Activated naive CD4-positive, alpha-beta T cell treated with anti-CD3 and anti-CD28 coated beads, Interleukin-2, amount 50 U/mL, for 24 hours (primary cell): ENCODE measurements around the gene SORCS2.

Source experiments
- H3K27ac Mint-ChIP-seq: one replicate; pipeline ENCODE4 v1.8.0; 2021; ENCODE audit warnings: mild to moderate bottlenecking, mixed read lengths
- H3K27me3 Mint-ChIP-seq: one replicate; pipeline ENCODE4 v1.8.0; 2021; ENCODE audit warnings: mixed read lengths
- H3K36me3 Mint-ChIP-seq: one replicate; pipeline ENCODE4 v1.8.0; 2021; ENCODE audit warnings: mixed read lengths
- H3K4me1 Mint-ChIP-seq: one replicate; pipeline ENCODE4 v1.8.0; 2021; ENCODE audit warnings: mixed read lengths
- H3K4me3 Mint-ChIP-seq: one replicate; pipeline ENCODE4 v1.8.0; 2021; ENCODE audit warnings: mild to moderate bottlenecking, mixed read lengths
- H3K9me3 Mint-ChIP-seq: one replicate; pipeline ENCODE4 v1.8.0; 2021; ENCODE audit warnings: mixed read lengths

Gene SORCS2

DNA sequence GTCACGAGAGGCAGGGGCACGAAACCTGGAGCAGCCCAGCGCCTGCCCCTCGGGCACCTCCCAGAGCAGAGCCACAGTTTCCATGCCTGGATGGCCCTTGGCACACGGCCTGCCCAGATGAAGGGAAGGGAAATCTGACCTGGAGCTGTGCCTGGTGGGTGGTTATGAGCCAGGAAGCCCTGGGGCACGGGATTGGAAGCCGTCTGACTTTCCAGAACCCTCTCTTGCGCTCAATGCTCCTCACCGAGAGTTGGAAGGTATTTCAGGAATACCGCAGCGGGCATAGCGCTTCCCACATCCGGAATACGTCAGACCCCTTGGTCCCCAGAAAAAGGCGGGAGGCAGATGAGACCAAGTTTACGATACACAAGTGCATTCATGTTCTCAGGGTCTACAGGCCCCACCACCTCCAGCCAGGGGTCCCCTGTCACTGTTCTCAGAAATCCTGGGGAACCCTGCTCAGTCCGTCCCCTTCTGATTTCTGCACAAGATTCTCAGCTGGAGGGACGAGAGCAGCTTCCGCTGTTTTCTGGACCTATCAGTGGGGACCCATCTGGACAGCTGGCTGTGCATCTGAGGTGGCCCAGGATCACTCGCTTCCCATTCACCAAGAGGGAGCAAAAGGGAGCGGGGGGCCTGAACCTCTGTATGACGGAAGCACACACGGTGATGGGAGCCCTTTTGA is 574.5 kb downstream of the SORCS2 start:
- Mint-ChIP-seq H3K36me3 (peaks cover 1% of the 10 kb centered on the region), H3K9me3 (no peaks in the 10 kb centered on the region), H3K4me3 (no peak overlapping the region), H3K27me3 (no peaks in the 10 kb centered on the region), H3K27ac (no peak overlapping the region), H3K4me1 (peaks cover 27% of the 10 kb centered on the region)

DNA sequence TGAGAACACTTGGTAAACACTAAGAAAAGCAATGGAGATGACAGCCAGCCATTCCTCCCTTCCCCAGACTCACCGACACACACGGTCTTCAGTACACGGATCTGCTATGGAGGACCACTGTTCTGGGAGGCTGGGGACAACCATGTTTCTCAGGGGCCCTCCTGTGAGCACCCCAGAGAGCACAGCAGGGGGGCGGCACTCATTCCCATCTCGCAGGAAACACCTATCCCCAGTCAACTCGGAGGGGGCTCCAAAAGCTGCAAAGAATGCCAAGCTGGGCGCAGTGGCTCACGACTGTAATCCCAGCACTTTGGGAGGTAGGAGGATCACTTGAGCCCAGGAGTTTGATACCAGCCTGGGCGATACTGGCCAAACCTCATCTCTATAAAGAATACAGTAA is 575.2 kb downstream of the SORCS2 start:
- peaks cover 24% of the 10 kb centered on the region for H3K4me1 Mint-ChIP-seq
- H3K4me3 Mint-ChIP-seq: no peak overlapping the region
- no peaks in the 10 kb centered on the region for H3K27me3 Mint-ChIP-seq
- H3K27ac Mint-ChIP-seq: no peak overlapping the region
- peaks cover 2% of the 10 kb centered on the region for H3K36me3 Mint-ChIP-seq
- H3K9me3 Mint-ChIP-seq: no peaks in the 10 kb centered on the region

DNA sequence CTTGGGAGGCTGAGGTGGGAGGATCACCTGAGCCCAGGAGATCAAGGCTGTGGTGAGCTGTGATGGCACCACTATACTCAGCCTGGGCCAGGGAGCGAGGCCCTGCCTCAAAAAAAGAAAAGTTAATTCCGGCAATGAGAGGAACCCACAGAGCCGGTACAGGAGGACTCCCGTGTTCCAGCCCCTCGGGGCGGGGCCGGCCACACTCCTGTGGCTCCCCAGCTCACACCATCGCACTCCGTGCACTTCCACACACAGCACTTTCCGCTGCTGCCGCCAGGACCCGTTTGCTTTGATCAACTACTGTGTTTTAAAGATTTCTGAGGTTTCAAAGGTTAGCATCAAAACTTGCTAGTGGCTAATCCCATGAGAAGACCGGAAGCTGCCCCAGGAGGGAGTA is 575.6 kb downstream of the SORCS2 start:
- Mint-ChIP-seq H3K4me1 (peaks cover 26% of the 10 kb centered on the region), H3K27me3 (no peaks in the 10 kb centered on the region), H3K27ac (no peak overlapping the region), H3K36me3 (peaks cover 4% of the 10 kb centered on the region), H3K4me3 (no peak overlapping the region), H3K9me3 (no peaks in the 10 kb centered on the region)

DNA sequence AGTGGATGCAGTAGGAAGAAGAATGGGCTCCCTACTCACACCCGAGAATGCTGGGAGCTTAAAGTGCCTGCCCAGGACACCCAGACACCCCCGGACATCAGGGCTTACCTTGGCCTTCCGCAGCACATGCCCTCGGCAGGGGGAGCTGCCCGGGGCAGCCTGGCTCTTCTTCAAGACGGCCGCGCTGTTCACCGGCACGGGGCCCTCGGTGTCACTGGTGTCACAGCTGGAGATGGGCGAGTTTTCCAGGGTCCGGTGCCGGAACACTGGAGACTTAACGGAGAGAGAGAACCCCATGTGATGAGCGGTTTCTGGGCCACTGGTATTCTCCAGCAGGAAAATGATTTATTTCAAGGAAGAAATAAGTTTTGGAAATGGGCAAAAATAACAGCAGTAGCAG is 576.4 kb downstream of the SORCS2 start:
- H3K27ac Mint-ChIP-seq: no peak overlapping the region
- no peak overlapping the region for H3K4me3 Mint-ChIP-seq
- H3K9me3 Mint-ChIP-seq: no peaks in the 10 kb centered on the region
- peaks cover 7% of the 10 kb centered on the region for H3K36me3 Mint-ChIP-seq
- H3K4me1 Mint-ChIP-seq: peaks cover 29% of the 10 kb centered on the region
- H3K27me3 Mint-ChIP-seq: no peaks in the 10 kb centered on the region

DNA sequence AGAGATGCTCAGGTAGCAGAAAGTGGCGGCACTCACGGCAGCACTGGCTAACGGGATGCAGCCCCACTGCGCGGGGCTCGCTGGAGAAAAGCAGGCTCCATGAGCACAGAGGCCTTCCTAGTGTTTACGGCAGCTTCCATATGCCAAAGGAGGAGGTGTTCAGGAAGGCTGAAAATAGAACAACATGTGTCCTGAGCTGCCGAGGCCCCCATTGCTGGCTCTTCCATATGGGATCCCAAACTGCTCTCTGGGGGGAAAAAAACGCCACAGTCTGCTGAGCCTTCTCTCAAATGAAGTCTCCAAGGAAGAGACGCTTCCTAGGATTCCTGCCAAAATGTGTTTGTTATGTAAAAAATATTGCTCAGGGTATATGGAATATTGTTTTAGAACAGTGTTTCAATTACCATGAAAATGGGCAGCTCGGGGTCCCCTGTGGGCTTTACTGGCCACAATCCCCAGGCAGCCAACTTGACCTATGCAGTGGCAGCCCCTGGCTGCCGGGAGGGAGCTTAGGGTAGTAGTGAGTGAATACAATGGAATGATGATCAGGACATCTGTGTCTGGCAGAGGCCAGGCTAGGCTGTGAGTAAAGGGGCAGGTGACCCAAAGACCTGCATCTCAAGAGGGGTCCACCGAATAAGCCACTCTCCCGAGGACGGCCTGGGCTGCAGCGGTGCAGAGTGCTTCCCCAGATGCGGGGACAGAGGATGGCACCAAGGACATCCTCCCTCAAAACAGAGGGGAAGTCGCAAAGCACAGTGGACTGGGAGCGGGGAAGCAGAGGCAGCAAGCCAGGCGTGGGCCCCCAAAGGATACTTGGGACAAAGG is 577.3 kb downstream of the SORCS2 start:
- Mint-ChIP-seq H3K4me3 (no peak overlapping the region), H3K27ac (peak overlapping the region; percentile 30), H3K27me3 (no peaks in the 10 kb centered on the region), H3K9me3 (no peaks in the 10 kb centered on the region), H3K4me1 (peaks cover 29% of the 10 kb centered on the region), H3K36me3 (peaks cover 10% of the 10 kb centered on the region)

DNA sequence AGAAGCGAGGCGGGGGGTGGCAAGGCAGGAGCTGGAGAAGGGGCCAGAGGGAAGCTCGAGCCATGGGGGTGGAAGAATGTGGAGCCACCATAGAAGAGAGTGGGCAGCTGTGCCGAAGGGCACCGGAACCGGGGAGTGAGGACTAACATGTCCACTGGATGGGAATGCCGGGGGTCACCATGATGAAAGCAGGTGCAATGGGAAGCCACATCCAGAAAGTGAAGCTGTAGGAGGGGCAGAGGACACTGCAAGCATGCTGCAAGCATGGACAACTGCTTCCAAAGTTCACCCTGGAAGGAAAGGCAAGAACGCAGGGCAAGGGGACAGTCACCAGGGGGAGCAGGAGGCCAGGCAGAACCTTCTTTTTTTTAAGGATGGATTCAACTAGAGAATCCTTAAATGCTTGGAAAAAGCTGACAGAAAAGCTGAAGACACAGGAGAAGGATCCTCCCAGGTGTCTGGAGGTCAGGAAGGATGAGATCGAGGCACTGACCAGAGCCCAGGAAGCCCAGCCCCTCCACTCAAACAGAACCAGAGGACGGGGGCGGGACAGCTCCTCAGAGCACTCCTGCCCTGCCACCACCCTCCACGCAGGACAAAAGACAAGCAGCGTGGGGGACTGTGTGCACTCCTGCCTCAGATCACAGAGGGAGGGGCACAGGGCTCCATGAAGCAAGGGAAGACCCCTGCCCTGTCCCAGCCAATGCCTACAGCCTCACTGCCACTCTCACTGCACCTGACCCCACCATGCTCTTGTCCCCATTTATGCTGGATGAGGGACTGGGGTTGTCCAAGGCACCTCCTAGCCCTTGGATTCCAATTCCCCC is 578.1 kb downstream of the SORCS2 start:
- H3K9me3 Mint-ChIP-seq: no peaks in the 10 kb centered on the region
- peak overlapping the region; percentile 37 for H3K4me3 Mint-ChIP-seq
- peaks cover 11% of the 10 kb centered on the region for H3K36me3 Mint-ChIP-seq
- no peaks in the 10 kb centered on the region for H3K27me3 Mint-ChIP-seq
- peaks cover 29% of the 10 kb centered on the region for H3K4me1 Mint-ChIP-seq
- peak overlapping the region; percentile 0 for H3K27ac Mint-ChIP-seq

DNA sequence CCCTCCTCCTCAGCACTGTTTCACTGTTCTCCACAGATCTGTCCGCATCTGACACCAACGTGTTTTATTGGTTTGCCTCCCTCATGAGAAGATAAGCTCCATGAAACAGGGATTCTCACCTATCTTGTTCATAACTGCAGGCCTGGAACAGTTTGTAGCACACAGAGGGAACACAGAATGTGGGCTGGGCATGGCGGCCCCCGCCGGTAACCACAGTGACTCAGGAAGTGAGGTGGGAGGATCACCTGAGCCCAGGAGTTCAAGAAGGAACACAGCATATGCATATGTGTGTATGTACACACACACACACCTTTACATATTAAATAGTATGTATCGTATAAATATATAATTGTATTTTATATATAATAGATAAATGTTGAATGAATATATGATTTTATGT is 578.7 kb downstream of the SORCS2 start:
- Mint-ChIP-seq H3K36me3 (peaks cover 11% of the 10 kb centered on the region), H3K27me3 (no peaks in the 10 kb centered on the region), H3K9me3 (no peaks in the 10 kb centered on the region), H3K4me1 (peaks cover 29% of the 10 kb centered on the region), H3K27ac (peak overlapping the region; percentile 73), H3K4me3 (peak overlapping the region; percentile 37)

DNA sequence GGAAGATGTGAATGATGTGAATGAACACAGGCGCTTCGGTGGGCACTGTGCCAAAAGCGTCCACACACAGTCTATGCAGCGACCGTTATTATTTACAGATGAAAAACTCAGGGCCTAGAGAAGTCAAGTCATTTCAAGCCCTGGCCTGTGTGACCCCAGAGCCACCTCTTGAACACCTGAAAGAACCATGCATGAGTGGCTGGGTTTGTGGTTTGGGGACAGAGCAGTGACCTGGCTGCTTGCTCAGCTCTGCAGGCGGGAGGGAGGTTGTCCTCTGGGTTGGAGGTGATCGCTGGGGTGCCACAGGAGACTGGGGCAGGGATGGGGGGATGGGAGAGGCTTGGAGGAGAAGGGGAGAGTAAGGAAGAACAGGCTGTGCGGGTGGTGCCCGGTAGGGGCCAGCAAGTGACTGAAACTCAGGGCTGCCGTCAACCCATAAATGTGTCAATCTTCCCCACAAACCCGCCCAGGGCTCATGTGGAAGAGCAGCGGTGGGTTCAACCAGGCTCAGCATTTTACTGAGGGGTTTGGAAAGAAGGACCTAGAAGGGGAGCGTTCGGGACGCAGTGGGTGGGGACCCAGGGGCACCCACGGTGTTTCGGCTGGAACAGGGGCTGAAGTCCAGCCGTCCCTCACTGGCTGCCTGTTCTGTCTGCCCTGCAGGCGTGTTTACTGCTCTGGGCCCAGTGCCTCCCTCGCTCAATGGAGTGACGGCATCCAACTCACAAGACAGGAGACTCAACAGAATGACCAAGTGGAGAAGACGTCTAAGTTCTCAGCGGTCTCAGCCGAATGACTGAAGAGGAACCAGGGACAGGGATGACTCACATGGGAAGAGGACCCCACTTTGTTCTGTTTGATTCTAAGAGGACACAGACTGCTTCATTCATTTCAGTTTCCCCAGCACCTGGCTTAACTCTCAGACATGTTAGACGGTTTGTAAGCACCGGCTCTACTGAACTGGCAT is 579.5 kb downstream of the SORCS2 start:
- Mint-ChIP-seq H3K9me3 (no peaks in the 10 kb centered on the region), H3K36me3 (peaks cover 11% of the 10 kb centered on the region), H3K27ac (peak overlapping the region; percentile 43), H3K4me3 (no peak overlapping the region), H3K4me1 (peaks cover 33% of the 10 kb centered on the region), H3K27me3 (no peaks in the 10 kb centered on the region)

DNA sequence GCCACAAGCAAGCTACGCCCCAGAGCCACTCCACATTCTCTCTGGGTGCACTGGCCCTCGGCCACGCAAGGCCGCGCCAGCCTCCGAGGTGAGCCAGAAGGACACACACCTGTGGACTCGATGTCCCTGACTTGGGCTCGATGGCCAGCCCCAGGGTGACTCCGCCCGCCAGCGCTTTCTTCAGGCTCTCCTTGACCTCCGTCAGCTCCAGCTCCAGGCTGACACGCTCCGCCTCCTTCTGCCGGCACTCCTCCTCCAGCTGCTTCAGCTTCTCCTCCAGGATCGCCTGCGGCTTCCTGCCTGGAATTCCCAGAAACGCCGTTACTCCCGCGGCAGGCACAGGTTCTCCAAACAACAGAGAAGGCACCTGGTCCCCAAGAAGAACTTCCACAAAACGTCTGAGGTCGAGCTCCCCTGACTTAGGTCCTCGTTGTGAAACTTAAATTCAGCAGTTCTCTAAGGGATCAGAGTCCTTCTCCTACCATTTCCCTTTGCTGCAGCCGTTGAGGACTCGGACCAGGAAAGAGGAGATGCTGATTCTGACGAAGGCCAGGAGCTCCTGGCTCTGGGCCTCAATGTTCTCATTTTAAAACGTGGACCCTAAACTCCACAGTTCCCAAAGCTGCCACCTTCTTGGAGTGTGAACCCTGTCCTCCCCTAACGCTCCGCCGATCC is 580.5 kb downstream of the SORCS2 start:
- H3K27ac Mint-ChIP-seq: no peak overlapping the region
- no peak overlapping the region for H3K4me3 Mint-ChIP-seq
- H3K36me3 Mint-ChIP-seq: peaks cover 11% of the 10 kb centered on the region
- H3K4me1 Mint-ChIP-seq: peaks cover 33% of the 10 kb centered on the region
- H3K9me3 Mint-ChIP-seq: no peaks in the 10 kb centered on the region
- H3K27me3 Mint-ChIP-seq: no peaks in the 10 kb centered on the region

DNA sequence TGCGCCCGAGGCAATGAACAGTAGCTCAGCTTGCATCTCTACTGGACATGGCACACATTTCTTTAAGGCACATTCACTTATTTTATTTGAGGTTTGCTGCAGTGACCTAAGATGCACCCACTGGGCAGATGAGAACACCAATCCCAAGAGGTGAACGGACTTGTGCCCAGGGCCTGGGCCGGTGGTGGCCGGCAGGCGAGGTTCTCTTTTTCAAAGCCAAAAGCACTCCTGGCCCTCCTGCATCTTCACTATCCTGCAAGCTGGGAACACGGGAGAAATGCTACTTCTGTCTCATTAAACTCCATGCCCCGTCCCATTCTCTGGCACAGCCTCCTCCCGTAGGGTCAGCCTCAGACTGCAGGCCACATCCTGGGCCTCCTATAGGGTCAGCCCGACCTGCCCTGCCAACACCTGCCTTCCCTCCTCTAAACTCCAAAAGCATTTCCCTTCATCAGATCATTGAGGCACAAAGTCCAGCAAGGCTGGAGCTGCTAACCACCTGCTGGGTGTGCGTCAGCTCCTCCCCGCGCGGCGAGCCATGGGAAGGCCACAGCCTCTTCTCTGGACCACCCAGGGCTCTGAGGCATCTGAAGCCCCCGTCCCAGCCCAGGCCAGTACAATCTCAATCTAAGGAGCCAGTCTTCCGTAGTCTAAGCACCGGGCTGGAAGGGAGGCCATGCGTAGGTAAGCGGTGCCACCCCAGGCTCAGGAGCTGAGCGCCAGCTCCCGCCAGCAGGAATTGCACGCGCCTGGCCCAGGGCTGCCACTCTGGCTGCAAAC is 581.3 kb downstream of the SORCS2 start:
- Mint-ChIP-seq H3K27me3 (no peaks in the 10 kb centered on the region), H3K36me3 (peaks cover 11% of the 10 kb centered on the region), H3K27ac (no peak overlapping the region)

DNA sequence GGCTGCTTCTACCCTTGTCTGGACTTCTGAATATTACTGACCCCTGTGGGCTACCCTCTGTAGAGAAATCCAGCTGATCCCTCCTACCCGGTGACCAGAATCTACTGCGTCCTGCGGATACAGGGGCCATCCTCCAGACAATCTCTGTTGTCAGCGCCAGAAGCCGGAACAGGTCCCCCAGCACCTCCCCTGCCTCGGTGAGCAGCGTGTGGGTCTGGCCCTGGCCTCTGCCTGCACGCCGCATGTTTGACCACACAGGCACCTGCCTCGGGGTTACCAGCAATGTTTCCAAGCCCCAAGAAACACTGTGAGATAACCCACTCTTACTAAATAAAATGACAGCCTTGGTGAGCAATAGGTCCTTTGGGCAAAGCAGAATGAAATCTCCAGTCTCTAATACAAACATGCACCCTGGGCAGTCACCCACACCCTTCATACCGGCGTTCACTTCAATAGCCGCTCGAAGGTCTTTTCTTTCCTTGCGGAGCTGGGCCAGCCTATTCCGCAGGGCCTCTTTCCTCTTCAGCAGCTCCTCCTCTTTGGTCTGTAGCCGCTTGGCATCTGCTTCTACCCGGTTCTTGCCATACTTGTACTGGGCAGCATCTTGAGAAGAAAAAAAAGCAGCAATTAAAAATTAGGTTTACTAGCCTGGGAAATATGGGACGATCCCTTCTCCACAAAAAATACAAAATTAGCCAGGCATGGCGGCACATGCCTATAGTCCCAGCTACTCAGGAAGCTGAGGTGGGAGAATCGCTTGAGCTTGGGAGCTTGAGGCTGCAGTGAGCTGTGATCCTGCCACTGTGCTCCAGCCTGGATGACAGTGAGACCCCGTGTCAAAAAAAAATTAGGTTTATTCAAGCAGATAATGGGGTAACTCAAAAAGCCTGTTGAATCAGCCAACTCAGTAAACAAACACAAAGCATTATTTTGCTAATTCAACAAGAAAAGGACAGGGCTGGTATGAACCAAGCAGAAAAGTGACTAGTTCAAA is 582.3 kb downstream of the SORCS2 start:
- Mint-ChIP-seq H3K27me3 (no peaks in the 10 kb centered on the region), H3K27ac (no peak overlapping the region), H3K36me3 (peaks cover 11% of the 10 kb centered on the region), H3K4me3 (no peak overlapping the region), H3K9me3 (no peaks in the 10 kb centered on the region), H3K4me1 (peaks cover 43% of the 10 kb centered on the region)

More for the DNA sequence above, 581.3 kb downstream of the SORCS2 start:
- H3K4me3 Mint-ChIP-seq: no peak overlapping the region
- H3K9me3 Mint-ChIP-seq: no peaks in the 10 kb centered on the region
- H3K4me1 Mint-ChIP-seq: peaks cover 33% of the 10 kb centered on the region

DNA sequence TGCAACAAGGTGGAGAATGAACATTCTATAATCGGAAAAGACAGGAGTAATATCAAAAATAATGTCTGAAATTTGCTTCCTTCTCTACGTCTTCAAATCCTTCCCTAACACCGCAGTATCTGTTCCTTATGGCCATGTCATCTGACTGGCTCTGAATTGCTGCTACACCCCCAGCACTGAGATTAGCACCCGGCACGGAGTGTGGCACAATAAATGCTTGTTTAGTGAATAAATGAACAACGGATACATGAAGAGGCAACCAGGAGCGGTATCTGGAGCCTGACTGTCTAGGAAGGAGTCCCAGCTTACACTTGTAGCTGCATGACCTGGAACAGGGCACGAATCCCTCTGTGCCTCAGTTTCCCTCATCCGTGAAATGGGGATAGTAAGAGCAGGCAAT is 583.1 kb downstream of the SORCS2 start:
- Mint-ChIP-seq H3K27me3 (no peaks in the 10 kb centered on the region), H3K27ac (no peak overlapping the region), H3K4me3 (no peak overlapping the region), H3K4me1 (peaks cover 40% of the 10 kb centered on the region), H3K36me3 (peaks cover 11% of the 10 kb centered on the region), H3K9me3 (no peaks in the 10 kb centered on the region)
